Adrenal gland (tissue), 12 donors: Measurements from ENCODE around the gene RETREG3. TPM values are rescaled to one million over a fixed set of nuclear protein-coding genes. Genes with fewer than 3 reads are reported as not detected.

Experiments
- DNase-seq, 7 donors: peaks; one replicate each; pipeline ENCODE4 v3.0.0-alpha.2; 2019 to 2020
- H3K27ac ChIP-seq, 5 donors: fragments of 200-600 bp; sonication (generic) in 4 of 5; 1 replicate in 3 of 5; 2 replicates in 2 of 5; pipeline versions ENCODE4 v1.5.1 to v1.8.0; 2016 to 2020; ENCODE audit warnings: mild to moderate bottlenecking in 1 of 5
- H3K27me3 ChIP-seq: fragments of 200-600 bp; 2 replicates; pipeline ENCODE4 v1.8.0; 2021
- H3K36me3 ChIP-seq, 2 donors: fragments of 200-600 bp; replicated peaks in 1 of 2; 1 replicate in 1 of 2; 2 replicates in 1 of 2; pipeline versions ENCODE4 v1.5.1 to v1.8.0; 2018 to 2022
- H3K4me1 ChIP-seq, 2 donors: fragments of 200-600 bp; replicated peaks in 1 of 2; 1 replicate in 1 of 2; 2 replicates in 1 of 2; pipeline versions ENCODE4 v1.5.1 to v1.8.0; 2018 to 2021
- H3K4me3 ChIP-seq, 4 donors: fragments of 200-600 bp; sonication (generic) in 3 of 4; one replicate each; pipeline ENCODE4 v1.5.1; 2016 to 2018
- H3K9me3 ChIP-seq, 3 donors: fragments of 200-600 bp; sonication (generic) in 1 of 3; replicated peaks in 1 of 3; 1 replicate in 2 of 3; 2 replicates in 1 of 3; pipeline versions ENCODE4 v1.5.1 to v1.8.0; 2016 to 2021
- POLR2A ChIP-seq, 2 donors: fragments of 450-650 bp; IDR thresholded peaks; one replicate each; pipeline ENCODE4 v1.6.1; 2017; ENCODE audit warnings: antibody characterized with exemption in 2 of 2, mild to moderate bottlenecking in 2 of 2, moderate library complexity in 1 of 2
- WGBS, 4 donors: extraction: QIAGEN DNeasy Blood & Tissue Kit in 2 of 4; methylation state at CpG; one replicate each; pipeline versions ENCODE4 v1.1.5 to v1.1.7; 2013 to 2017; 5-methylcytosine and 5-hydroxymethylcytosine counted together
- intact Hi-C, 2 donors: fragments of 100-400 bp; cut with DNase I; formaldehyde crosslinking; loops; one replicate each; pipeline versions ENCODE4 v1.14.1 to v1.15.0; 2022 to 2023
- polyA plus RNA-seq, 3 donors: library from polyadenylated mRNA; stranded (reverse); fragments of 200-250 nt in 2 of 3; fragments of 350-450 nt in 1 of 3; fragmentation: Illumina TruSeq in 1 of 3; extraction: RNeasy Lipid Tissue Mini Kit (QIAGEN cat#74804) in 1 of 3; gene quantifications; one replicate each; pipeline ENCODE4 v1.2.3, GENCODE V29; 2013 to 2014
- total RNA-seq, 9 donors: library from RNA; depleted of rRNA in 4 of 9; stranded (reverse); fragments of >200 nt in 4 of 9; fragments of 120-200 nt in 1 of 9; fragmentation: NEBNext Ultra II Directional in 1 of 9; extraction: Animal tissue kit (Norgen Biotek cat#: 25700) in 1 of 9; gene quantifications; one replicate each; pipeline versions ENCODE4 v1.1.0 to v1.2.4, GENCODE V29; 2013 to 2023
- TF ChIP-seq, protein P1 (sequence below), 6 experiments: fragments of 450-650 bp in 4 of 6; fragments of 200-600 bp in 2 of 6; sonication (generic) in 1 of 6; IDR thresholded peaks; 1 replicate in 5 of 6; 2 replicates in 1 of 6; pipeline versions ENCODE4 v1.5.1 to v1.8.0; 2016 to 2021; ENCODE audit warnings: antibody characterized with exemption in 6 of 6, mild to moderate bottlenecking in 2 of 6, moderate library complexity in 1 of 6
- donor health status: healthy with polysubstance abuse.
- donor health status: Bipolar disorder and iron deficiency.
- donor health status: DM: yes; HTN: yes; CAD: no.
- donor health status: DM: no; HTN: no; CAD: no.
- donor health status: DM: no; HTN: no; CAD: no.
- donor health status: DM: yes; HTN: yes; CAD: no.

The RETREG3 gene
- total and polyA plus RNA-seq, 12 donors, result 27.1 to 167 (median 72.1) TPM

DNA sequence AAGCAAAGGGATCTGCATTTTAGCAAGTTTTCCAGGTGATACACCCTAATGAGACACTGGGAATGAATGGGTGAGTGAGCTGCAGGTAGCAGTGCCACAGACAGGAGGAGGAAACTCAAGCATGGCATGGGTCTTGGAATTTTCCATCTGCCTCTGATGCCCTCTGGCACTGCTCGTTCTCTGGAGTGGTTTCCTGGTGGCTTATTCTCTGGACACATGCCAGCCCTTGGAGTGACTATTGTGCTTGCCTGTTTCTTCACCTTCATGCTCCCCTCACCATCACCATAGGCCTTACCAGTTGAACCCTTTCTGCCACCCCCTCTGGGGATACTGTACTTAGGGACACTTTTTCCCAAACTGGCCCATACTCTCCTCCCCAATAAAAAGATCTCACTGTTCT, 45.6 kb downstream of the RETREG3 start:
- TF ChIP-seq, protein P1, sequence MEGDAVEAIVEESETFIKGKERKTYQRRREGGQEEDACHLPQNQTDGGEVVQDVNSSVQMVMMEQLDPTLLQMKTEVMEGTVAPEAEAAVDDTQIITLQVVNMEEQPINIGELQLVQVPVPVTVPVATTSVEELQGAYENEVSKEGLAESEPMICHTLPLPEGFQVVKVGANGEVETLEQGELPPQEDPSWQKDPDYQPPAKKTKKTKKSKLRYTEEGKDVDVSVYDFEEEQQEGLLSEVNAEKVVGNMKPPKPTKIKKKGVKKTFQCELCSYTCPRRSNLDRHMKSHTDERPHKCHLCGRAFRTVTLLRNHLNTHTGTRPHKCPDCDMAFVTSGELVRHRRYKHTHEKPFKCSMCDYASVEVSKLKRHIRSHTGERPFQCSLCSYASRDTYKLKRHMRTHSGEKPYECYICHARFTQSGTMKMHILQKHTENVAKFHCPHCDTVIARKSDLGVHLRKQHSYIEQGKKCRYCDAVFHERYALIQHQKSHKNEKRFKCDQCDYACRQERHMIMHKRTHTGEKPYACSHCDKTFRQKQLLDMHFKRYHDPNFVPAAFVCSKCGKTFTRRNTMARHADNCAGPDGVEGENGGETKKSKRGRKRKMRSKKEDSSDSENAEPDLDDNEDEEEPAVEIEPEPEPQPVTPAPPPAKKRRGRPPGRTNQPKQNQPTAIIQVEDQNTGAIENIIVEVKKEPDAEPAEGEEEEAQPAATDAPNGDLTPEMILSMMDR (IDR thresholded peaks at IDR 0.05), result peak in 1 of 6 experiments; percentile 1
- no peak for TF ChIP-seq POLR2A (IDR thresholded peaks at IDR 0.05)
- peak in 6 of 7 donors; percentile 57 to 76 (median 68) for DNase-seq
- peak overlapping the region in 4 of 5 donors; percentile 81 to 92 (median 88) for H3K27ac ChIP-seq
- H3K4me1 ChIP-seq, result peaks cover 35 to 43% of the 10 kb centered on the region in 2 donors
- peaks cover 0 to 23% of the 10 kb centered on the region in 2 donors for H3K36me3 ChIP-seq
- H3K9me3 ChIP-seq, result no peaks in the 10 kb centered on the region
- H3K4me3 ChIP-seq, result peak overlapping the region in 1 of 4 donors; percentile 91
- 0 to 15% (median 11%) methylated on average over 1 of the region's 1 CpG for WGBS, 4 donors
- H3K27me3 ChIP-seq, result no peaks in the 10 kb centered on the region
- intact Hi-C loops, result no loop called here

DNA sequence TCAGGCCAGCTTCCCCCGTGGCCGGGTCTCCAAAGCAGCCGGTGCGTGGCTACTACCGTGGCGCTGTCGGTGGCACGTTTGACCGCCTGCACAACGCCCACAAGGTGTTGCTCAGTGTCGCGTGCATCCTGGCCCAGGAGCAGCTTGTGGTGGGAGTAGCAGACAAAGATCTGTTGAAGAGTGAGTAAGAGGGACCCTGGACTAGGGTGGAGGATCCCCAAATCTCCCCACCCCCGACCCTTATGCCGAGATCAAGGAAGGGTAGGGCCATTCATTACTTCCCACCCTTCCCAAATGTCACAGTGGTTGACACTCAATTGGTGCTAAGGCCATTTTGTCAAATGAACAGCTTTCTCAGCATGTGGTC, 46.0 kb downstream of the RETREG3 start:
- Histone ChIP-seq H3K4me1 (peaks cover 35 to 40% of the 10 kb centered on the region in 2 donors), H3K9me3 (no peaks in the 10 kb centered on the region), H3K4me3 (peak overlapping the region in 3 of 4 donors; percentile 19 to 91 (median 61)), H3K27ac (peak overlapping the region; percentile 81 to 92 (median 87)), H3K36me3 (peaks cover 0 to 21% of the 10 kb centered on the region in 2 donors), H3K27me3 (no peaks in the 10 kb centered on the region)
- no peak for TF ChIP-seq POLR2A (IDR thresholded peaks at IDR 0.05)
- TF ChIP-seq, protein P1 (IDR thresholded peaks at IDR 0.05), result no peak
- intact Hi-C loops, result no loop called here
- 62 to 73% (median 68%) methylated on average over 12 to 14 of the region's 14 CpGs for WGBS, 4 donors
- DNase-seq, result no peak

GRCh38 chr17:42562388-42563142, 46.6 kb downstream of the RETREG3 start:
- intact Hi-C loops, result no loop called here

DNA sequence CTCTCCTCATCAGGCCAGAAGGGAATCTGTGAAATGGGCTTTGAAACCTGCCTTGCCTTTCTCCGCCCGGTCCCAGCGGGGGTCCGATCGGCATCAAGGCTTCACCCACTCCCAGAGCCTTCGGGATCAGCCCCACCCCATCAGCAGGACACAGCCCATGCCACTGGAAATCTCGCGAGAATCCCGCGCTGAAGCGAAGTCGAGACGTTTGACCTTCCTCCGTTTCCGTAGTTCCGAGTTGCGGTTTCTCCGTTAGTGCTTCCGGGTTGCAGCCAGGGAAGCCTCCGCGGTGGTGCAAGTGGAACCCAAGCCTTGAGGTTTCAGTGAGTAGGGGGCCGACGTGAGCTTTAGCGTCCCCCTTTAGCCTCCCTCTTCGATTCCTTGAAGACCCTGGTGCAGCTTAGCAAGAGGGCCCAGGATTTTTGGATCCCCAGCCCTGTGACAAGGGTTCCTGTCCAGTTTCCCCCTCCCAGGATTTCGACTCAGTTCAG, 47.2 kb downstream of the RETREG3 start, which contains the start of gene COASY:
COASY (plus strand) TSS at position 252 of the 491 bp plus-strand sequence. CDS start 475 bp downstream, outside the sequence.
- no peaks in the 10 kb centered on the region for H3K9me3 ChIP-seq
- TF ChIP-seq, protein P1 (IDR thresholded peaks at IDR 0.05), result no peak
- TF ChIP-seq POLR2A (IDR thresholded peaks at IDR 0.05), result peak in 1 of 2 donors; percentile 75
- H3K4me1 ChIP-seq, result peaks cover 29 to 32% of the 10 kb centered on the region in 2 donors
- H3K27ac ChIP-seq, result peak within 1 kb of the TSS; percentile 81 to 92 (median 87)
- 0% methylated on average over 3 to 26 of the region's 26 CpGs for WGBS, 4 donors
- intact Hi-C loops, result no loop called here
- H3K27me3 ChIP-seq, result no peaks in the 10 kb centered on the region
- H3K36me3 ChIP-seq, result peaks cover 0 to 21% of the 10 kb centered on the region in 2 donors
- DNase-seq, result peak; percentile 95 to 99 (median 97)
- H3K4me3 ChIP-seq, result peak within 1 kb of the TSS; percentile 5 to 91 (median 65)

More at GRCh38 chr17:42562388-42563142, 46.6 kb downstream of the RETREG3 start:
- no peaks in the 10 kb centered on the region for H3K9me3 ChIP-seq
- peak overlapping the region; percentile 5 to 91 (median 65) for H3K4me3 ChIP-seq
- H3K4me1 ChIP-seq, result peaks cover 29 to 34% of the 10 kb centered on the region in 2 donors
- peak overlapping the region; percentile 81 to 92 (median 87) for H3K27ac ChIP-seq
- DNase-seq, result peak in 5 of 7 donors; percentile 43 to 61 (median 58)
- WGBS, 4 donors, result 0 to 7% (median 4%) methylated on average over 12 to 48 of the region's 48 CpGs
- H3K27me3 ChIP-seq, result no peaks in the 10 kb centered on the region
- TF ChIP-seq POLR2A (IDR thresholded peaks at IDR 0.05), result no peak
- TF ChIP-seq, protein P1 (IDR thresholded peaks at IDR 0.05), result no peak
- H3K36me3 ChIP-seq, result peaks cover 0 to 21% of the 10 kb centered on the region in 2 donors
